NT2/D1 (cell line): ENCODE data around the gene RAB11FIP3.

Source experiments
- SUZ12 ChIP-seq: IDR thresholded peaks from 2 replicates; pipeline ENCODE4 v1.6.1; 2011; ENCODE audit not compliant: insufficient read length, insufficient read depth; ENCODE audit errors: extremely low read depth
- YY1 ChIP-seq: IDR thresholded peaks from 2 replicates; pipeline ENCODE4 v1.6.1; 2011; ENCODE audit not compliant: insufficient read length, insufficient read depth
- ZNF274 ChIP-seq: IDR thresholded peaks from 2 replicates; pipeline ENCODE4 v1.6.1; 2011; ENCODE audit warnings: mild to moderate bottlenecking, low read depth, low read length

DNA sequence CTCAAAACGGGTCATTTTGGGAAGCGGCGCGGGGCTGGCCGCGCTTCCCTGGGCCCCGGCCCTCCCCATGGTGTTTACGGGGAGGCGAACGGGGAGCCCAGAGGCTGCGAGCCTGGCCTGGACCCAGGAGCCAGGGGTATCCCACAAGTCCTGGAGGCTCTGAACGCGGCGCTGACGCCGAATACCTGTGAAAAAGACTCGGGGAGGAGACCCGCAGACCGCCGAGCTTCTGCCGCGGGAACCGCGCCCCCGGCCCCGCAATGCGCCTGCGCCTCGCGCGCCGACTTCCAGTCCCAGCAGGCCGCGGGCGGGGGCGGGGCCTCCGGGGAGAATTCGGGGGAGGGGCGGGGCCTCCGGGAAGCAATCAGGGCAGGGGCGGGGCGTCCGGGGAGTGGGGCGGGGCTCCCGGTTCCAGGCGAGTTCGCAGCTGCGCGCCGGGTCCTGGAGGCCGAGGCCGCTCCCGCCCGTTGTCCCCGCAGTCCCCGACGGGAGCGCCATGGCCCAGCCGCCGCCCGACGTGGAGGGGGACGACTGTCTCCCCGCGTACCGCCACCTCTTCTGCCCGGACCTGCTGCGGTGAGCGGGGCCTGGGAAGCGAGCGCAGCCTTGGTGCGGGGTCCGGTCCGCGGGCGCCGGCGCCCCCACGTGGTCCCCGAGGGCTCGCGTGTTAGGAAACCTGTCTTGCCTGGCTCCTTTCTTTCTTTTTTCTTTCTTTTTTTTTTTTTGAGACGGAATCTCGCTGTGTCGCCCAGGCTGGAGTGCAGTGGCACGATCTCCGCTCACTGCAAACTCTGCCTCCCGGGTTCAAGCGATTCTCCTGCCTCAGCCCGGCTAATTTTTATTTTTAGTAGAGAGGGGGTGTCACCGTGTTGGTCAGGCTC lies 23.7 kb upstream of the RAB11FIP3 start, which contains the start of gene DECR2:
- no peak for TF ChIP-seq ZNF274
- TF ChIP-seq YY1: no peak
- TF ChIP-seq SUZ12: no peak
